ENCODE results near the gene IL4R.
"Not testable (repeated sequence)": the region's sequence is repeated elsewhere in the genome, so short reads cannot be mapped to it uniquely, and the experiment has no call there.

IL4R gene

DNA sequence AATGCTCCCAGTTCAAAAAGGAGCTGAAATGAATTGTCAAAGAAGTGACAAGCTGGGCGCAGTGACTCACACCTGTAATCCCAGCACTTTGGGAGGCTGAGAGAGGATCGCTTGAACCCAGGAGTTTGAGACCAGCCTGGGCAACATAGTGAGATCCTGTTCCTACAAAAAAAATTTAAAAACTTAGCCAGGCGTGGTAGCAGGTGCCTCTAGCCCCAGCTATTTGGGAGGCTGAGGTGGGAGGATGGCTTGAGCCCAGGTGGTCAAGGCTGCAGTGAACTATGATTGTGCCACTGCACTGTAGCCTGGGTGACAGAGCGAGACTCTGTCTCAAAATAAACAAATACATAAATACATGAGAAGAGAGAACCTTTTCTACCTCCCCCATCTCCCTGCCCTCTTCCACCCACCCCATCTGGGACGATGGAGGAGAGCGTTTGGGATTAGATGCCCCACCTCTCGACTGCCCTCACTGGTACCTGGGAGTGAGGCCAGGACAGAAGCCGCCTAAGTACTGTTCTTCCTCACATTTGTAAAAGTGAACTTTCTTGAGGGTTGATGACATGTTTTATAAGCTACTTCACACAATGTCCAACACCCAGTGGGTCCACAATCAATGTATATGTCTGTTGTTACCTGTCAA is 2.4 kb downstream of the IL4R start:
- no peak for DNase-seq

DNA sequence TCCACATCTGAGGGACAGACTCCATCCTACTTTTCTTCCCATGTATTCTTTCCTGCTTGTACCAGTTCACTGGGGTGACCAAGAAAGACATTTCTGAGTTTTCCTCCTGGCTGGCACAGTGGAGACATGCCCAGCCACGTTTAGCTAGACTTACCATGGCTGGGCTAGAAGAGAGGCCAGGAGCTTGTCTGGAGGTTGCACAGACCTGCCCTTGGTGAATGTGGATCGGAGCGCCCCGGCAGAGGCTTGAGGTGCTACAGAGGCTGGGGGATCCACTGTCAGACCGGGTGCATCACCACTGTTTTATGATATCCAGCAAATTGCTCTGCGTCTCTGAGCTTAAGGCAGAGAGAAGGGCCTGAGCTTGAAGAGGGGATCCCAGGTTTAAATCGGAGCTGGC is 3.5 kb downstream of the IL4R start:
- DNase-seq: no peak

DNA sequence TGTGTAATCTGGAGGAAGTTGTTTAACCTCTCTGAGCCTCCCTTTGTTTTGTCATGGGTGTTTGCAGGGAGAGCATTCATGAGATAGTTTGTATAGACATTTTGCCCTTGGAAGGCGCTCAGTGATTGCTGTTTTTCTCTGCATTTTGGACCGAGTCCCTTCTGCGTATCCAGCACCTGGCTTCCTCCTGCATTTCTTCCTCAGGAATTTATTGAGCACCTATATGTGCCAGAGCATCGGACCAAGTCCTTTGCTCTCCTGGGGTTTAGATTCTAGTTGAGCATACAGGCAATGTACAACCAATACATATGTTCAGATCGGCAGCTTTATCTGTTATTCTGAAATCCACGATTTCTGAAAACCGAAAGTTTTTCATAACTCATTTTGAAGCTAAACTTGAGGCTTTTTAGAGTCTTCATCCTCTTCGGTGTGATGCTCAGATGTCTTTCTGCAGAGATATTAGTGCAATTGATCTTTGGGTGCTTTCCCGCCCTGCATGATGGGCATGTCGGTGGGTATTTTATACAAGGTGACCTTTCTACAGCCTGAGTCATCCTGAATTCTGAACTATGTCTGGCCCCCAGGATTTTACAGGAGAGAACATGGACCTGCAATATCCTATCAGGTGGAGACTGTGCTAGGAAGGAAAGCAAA is 4.1 kb downstream of the IL4R start:
- no peak for DNase-seq

DNA sequence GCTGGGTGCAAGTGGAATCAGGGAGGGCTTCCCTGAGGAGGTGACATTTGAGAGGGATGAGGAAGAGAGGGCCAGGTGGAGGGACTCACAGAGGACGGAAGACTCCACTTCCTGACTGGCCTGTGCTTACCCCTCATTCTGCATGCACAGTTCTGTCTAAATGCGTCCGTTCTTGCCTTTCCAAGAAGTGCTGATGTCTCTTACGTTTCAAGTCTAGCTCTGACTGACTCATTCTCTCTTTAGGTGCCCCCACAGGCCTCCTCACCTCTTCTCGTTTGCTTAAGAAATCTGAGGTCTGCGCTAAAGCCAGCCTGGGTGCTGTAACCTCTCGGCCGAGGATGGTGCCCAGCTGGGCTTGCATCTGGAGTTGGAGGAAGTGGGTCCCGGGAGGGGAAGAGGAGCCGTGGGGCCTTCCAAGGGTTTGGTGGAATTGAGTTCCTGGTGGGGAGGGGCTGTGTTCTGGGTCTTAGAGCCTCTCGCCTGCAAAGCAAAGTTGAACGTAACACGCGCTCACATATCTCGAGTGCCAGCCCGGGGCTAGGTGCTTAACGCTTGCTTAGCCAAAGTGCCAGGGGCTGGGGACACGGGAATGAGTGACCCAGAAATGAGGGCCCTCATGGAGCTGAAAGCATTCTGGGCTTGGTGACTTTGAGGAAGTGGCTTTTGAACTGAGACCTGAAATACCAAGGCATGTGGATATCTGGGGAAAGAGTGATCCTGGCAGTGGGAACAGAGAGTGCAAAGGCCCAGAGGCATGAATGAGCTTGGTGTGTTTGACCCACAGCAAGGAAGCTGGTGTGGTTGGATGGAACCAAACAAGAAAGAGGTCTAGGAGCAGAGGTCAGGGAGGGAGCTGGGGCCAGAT is 4.8 kb downstream of the IL4R start:
- DNase-seq: peak; percentile 23 to 92

DNA sequence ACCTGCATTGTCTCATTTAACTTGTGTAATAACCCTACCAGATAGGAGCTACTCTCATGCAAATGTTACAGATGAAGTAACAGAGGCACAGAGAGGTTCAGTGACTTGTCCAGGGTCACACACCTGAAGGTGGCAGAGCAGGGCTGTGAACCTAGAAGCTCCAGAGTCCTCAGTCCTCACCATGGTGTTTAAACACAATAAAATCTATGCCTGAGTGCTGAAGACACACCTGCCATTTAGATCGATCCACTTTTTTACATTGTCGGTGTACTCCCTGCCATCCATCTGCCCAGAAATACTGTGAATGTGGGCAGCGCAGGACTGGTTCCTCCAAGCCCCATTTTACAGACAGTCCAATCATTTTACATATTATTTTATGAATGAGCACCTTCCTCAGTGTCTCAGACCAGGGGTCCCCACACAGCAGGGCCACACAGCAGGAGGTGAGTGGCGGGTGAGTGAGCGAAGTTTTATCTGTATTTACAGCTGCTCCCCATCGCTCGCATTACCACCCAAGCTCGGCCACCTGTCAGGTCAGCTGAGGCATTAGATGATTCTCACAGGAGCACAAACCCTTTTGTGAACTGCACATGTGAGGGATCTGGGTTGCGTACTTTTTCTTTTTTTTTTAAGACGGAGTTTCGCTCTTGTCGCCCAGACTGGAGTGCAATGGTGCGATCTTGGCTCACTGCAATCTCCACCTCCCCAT is 5.6 kb downstream of the IL4R start:
- no peak for DNase-seq

DNA sequence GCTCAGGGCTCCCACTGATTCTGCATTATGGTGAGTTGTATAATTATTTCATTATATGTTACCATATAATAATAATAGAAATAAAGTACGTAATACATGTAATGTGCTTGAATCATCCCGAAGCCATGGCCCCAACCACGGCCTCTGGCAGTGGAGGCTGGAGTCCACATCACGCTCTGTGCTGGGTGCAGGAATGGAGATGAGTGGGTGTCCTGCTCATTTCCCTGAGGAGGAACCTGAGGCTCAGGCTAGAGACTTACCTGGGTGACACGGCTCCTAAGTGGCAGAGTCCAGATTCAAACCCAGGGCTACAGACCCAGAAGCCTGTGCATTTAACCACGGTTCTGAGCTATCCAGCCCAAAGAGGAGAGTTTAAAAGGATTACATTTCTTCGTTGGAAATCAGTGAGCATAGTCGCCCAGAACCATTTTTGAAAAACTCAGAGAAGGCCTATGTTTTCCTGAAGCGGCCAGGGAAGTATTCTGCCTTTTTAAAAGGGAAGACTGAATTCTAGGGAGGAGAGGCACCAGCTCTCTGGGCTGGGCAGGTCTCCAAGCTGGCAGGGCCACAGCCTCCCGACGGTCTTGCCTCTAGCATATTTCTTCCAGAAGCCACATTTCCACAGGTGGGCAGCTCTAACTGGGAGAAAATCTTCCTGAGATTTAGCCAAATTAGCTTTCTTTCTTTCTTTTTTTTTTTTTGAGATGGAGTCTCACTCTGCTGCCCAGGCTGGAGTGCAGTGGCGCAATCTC is 6.7 kb downstream of the IL4R start:
- no peak for DNase-seq

DNA sequence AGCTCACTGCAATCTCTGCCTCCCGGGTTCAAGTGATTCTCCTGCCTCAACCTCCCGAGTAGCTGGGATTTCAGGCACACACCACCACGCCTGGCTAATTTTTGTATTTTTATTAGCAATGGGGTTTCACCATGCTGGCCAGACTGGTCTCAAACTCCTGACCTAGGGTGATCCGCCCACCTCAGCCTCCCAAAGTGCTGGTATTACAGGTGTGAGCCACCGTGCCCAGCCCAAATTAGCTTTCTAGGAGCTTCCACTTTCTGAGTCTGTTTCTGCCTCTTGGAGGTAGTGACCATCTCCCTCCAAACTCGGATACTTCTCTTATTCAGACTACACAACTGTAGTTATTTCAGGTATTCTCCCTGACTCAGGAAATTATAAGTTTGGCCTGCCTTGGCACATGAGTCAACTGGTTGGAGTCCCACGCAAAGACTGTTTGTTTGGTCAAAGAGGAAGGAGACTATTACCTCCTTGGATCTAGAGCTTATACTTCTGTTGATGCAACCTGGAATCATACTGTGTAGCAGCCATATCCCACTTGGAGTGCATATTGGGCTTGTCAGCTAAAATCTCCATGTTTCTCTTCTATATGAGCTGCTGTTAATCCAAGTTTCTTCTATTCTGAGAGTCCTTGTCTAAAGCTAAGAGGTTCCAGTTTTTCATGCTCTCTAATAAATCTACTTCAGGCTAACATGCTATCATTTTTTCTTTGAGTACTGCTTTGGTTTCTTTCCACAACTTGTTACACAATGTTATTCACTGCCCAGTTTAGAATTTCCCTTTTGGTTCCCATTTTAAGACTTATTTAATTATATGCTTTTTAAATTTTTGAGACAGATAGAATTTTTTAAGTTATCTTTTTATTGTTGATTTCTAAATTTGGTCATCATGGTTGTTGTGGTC is 7.5 kb downstream of the IL4R start:
- no peak for DNase-seq

DNA sequence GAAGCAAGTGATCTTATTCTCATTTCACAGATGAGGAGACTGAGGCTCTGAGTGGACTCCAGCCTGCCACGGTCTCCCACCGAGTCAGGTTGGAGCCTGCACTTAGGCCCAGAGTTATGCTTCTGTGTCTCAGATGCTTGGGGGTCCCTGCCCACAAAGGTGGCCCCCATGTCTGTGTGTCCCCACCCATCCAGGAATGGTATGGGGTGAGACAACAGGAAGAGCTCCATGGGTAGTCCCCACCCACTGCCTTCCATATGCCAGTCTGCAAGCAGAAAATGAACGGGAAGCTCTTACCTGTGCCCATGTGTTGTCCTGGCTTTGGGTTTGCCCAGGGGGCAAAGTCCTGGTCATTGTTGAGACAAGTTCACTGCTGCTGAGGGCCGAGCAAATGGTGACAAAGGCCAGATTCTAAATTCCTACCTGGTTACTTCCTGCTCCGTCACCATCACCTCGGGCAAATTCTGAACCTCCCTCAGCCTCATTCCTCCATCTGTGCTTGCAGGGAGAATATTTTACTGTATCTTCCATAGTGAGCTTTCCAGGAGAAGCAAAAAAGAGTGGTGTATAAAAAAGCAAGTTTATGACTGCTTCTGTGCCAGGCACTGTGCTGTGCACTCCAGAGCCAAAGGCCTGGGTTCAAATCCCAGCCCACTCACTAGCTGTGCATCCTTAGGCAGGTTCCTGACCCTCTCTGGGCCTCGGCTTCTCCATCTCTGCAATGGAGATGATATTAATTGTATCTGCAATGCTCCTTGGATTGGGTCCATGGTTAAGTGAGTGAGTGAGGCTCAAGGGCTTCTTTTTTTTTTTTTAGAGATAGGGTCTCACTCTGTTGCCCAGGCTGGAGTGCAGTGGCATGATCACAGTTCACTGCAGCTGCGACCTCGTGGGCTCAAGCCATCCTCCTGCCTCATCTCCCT is 9.3 kb downstream of the IL4R start:
- no peak for DNase-seq

DNA sequence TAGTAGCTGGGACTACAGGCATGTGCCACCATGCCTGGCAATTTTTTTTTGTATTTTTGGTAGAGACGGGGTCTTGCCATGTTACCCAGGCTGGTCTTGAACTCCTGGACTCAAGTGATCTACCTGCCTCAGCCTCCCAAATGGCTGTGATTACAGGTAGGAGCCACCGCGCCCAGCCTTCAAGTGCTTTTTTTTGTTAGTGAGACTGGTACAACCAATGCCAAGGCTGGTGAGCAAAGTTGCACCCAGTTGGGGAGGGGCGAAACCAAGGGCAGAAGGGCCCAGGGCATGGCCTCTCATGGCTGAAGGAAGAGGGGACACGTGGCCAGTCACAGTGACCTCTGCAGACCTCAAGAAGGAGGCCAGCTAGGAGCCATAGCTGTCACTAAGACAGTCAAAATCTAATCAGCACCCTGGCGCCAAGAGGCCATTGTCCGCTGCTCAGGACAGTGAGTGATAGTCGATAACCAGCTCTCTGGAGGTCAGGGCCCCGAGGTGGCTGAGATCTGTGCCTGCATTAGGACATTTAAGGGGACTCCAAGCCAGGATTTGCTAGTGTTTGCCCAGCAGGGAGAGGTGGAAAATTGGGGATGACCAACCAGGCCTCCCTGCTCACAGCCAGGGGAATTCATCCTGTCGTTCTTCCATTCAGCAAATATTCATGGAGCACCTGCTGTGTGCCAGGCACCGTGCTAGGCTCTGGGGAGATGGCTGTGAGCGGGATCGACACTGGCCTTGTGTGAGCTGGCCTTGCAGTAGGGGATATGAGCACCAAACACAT is 10.2 kb downstream of the IL4R start:
- no peak for DNase-seq

DNA sequence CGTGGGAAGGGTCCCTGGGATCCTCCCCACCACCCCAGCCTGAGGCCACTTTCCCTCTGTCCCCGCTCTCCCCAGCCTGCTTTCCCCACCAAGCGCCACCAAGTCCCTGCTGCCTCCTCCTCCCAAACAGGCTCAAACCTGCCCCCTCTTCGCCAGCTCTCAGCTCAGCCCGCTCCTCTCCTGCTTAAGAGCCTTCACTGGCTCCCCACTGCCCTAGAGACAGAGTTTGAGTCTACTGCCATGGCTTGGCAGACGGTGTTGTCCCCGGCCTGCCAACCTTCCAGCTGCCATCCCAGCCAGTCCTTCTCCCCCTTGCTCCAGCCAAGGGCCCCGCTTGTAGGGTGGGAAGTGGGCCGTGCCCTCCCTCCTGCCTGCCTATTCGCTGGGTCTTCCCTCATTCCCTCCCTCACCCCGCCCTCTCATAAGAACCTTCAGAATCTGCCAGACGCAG is 11.1 kb downstream of the IL4R start:
- no peak for DNase-seq

DNA sequence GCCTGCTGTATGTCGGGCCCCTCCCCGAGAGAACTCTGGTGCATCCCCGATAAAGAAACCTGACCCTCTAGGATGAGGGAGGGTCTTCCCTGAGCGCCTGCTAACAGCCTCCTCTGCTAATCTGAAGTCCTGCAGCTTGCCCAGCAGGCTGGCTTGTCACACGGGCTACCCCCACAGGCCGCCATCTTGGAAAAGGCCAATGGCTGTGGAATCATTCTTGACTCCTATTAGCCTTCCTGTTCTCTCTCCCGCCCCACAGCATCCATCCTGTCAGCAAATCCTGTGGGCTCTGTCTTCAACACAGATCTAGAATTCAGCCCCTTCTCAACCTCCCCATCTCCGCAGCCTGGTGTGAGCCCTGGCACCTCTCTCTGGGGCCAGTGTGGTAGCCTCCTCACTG is 12.0 kb downstream of the IL4R start:
- no peak for DNase-seq

DNA sequence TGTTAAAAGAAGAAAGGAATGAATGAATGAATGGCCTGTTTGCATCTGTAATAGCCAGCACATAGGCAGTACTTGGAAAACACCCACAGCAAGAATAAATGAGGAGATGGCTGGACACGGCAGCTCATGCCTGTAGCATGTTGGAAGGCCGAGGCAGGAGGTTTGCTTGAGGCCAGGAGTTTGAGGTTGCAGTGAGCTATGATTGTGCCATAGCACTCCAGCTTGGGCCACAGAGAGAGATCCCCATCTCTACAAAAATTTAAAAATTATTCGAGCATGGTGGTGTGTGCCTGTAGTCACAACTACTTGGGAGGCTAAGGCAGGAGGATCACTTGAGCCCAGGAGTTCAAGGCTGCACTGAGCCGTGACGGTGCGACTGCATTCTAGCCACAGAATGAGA is 12.5 kb downstream of the IL4R start:
- DNase-seq: no peak

DNA sequence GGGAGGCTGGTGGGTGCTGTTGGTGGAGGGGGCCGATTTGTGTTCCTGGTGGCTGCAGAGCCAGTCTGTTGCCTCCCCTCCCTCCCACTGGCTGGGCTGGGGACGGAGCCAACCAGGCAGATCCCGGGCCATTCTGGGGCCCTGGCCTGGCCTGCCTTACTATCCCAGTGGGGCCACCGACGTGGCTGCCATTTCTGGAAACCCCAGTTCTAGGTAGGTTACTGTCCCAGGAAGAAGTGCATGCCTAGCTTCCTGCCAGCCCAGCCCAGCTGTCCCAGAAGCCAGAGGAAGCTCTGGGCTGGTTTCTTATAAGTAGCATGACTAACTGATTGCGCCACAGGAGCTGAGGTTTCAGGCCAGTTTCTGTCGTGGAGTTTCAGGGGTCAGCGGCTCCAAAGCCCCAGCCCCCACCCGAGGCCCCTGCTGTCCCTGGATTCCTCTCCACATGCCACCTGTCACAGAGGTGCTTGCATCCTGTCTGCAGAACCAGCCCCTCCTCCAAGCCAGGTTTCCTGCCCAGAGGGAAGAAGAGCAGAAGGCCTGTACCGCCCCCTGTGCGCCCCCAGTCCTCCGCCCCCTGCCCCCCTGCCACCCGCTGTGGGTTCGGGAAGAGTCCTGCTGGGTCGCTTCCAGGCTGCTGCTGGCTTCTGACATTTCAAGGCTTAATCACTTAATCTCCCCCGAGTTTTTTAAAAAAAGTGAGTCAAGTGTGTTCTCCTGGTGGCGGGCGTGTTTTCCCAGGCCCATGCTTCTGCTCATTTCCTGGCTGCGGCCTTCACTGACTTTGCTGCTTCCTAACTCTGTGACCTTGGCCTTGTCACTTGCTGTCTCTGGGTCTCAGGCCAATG is 13.2 kb downstream of the IL4R start:
- DNase-seq: peak; percentile 78 to 81

DNA sequence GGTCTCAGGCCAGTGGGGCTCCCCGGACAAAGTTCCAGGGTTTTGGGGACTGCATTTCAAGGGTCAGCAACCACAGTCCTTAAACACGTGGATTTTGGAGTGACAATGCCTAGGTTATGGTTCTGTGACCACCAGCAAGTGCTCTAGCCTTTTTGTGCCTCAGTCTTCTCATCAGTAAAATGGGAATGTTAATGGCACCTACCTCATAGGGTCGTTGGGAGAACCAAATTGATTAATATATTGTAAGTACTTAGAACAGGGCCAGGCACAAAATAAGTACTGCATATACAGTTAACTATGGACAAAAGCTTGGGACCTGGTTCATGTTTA is 13.8 kb downstream of the IL4R start:
- DNase-seq: no peak

DNA sequence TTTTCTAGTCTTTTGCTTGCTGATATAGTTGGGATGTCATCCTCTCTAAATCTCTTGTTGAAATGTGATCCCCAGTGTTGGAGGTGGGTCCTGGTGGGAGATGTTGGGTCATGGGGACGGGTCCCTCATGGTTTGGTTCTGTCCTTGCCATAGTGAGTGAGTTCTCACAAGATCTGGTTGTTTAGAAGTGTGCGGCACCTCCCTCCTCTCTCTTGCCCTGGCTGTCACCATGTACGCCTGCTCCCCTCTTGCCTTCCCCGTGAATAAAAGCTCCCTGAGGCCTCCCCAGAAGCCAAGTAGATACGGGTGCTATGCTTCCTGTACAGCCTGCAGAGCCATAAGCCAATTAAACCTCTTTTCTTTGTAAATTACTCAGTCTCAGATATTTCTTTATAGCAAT is 15.2 kb downstream of the IL4R start:
- no peak for DNase-seq

DNA sequence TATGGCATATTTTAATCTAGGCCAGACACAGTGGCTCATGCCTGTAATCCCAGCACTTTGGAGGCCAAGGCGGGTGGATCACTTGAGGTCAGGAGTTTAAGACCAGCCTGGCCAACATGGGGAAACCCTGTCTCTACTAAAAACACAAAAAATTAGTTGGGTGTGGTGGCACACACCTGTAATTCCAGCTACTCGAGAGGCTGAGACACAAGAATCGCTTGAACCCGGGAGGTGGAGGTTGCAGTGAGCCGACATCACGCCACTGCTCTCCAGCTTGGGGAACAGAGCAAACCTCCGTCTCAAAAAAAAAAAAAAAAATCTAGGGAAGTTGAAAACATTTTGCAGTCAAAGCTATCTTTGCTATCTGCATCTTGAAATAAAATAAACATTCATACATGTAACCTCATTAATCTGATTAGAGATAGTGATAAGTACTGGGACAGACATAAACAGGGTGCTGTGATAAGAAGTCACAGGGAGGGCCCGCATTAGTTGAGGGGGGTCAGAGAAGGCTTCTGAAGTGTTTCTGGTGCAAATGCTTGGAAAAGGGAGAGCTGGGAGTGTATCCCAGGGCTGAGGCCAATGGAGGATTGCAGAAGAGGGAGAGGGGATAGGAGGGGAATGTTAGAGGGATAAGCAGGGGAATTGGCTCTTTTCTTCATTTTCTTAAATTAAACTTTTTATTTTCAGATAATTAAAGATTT is 15.8 kb downstream of the IL4R start:
- DNase-seq: not testable (repeated sequence)

DNA sequence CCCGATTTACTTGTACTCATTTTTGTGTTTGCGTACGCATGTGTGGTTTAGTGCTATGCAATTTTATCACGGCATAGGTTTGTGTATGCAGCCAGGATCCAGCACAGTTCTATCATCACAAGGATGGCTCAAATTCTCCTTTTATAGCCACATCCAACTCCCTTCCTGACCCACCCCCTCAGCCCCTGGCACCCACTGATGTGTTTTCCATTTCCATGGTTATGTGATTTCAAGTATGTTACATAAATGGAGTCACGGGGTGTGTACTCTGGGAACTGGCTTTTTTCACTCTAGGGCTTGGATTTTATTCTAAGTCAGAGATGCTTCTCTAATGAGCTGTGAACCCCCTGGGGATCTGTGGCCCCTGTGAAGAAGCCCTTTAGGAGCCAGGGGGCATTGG is 16.8 kb downstream of the IL4R start:
- DNase-seq: no peak

DNA sequence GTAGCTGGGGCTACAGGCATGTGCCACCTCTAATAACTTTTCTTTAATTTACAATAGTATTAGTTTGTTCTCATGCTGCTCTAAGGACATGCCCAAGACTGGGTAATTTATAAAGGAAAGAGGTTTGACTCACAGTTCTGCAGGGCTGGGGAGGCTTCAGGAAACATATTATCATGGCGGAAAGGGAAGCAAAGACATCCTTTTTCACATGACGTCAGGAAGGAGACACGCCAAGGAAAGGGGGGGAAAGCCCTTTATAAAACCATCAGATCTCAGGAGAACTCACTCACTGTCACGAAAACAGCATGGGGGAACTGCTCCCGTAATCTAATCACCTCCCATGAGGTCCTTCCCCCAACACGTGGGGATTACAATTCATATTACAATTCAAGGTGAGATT is 18.3 kb downstream of the IL4R start:
- peak in 1 of 2 donors; percentile 87 for DNase-seq

All from bone marrow (tissue), 2 donors.